Measurements from ENCODE around the gene PDE4B.
"Not testable (repeated sequence)": the region's sequence is repeated elsewhere in the genome, so short reads cannot be mapped to it uniquely, and the experiment has no call there.

PDE4B gene

DNA sequence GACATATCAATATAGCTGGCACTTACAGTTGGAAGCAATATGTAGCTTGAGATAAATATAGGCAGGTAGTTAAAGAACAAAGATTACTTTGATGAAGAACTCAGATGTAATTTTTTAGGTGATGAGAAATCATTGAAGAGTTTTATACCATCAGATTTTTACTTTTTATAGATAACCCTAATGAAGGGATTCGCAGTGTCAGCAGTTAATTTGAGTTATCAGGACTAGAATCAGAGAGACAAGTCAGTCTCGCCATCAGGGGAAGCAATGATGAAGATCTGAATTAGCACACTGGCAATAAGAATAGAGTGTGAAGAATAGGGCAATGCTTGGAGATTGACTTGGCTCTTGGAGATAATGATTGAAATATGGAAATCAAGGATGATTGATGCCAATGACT, 342.5 kb downstream of the PDE4B start:
- DNase-seq (ENCODE audit: low read depth): no peak

DNA sequence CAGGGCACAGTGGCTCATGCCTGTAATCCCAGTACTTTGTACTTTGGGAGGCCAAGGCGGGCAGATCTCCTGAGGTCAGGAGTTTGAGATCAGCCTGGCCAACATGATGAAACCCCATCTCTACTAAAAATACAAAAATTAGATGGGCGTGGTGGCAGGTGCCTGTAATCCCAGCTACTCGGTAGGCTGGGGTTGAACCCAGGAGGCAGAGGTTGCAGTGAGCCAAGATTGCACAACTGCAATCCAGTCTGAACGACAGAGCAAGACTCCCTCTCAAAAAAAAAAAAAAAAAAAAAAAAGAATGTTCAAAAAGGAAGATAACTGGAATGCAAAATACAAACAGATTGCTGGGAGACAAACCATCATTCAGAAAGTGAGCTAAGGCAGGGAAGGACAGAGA, 343.7 kb downstream of the PDE4B start:
- DNase-seq (ENCODE audit: low read depth): not testable (repeated sequence)

DNA sequence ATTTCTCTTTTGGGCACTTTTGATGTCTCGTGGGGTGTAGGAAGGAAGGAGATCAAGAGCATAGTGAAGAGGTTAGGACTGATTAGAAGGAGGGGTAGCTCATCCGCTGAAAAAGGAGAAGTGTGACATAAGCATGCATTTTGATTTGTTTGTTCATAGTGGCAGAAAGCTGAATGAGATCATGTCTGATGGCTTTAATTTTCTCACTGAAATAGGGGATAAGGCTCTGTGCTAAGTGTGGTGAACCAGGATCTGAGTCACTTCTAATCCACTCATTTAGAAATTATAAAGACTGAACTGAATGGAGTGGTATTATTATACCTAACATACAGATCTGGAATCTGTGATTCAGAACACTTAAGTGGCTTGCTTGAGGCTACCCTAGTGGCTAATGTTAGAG, 344.5 kb downstream of the PDE4B start:
- no peak for DNase-seq (ENCODE audit: low read depth)

DNA sequence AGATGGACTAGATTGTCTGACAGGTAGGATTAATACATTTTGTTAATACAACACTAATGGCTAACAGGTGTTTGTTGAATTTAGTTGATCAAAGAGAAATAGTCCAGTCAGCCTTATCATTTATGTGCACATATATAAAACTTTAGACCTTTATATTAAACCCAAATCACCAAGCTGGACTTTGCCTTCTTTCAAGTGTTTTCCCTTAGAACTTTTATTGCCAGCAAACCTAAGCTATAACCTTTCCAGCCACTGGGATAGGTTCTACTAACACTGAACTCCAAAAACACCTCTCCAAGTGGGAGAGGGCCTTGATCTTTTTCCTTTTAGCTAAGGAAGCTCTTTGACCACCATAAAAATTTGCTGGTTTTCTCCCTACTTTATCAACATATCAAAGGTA, 345.9 kb downstream of the PDE4B start:
- DNase-seq (ENCODE audit: low read depth): no peak

DNA sequence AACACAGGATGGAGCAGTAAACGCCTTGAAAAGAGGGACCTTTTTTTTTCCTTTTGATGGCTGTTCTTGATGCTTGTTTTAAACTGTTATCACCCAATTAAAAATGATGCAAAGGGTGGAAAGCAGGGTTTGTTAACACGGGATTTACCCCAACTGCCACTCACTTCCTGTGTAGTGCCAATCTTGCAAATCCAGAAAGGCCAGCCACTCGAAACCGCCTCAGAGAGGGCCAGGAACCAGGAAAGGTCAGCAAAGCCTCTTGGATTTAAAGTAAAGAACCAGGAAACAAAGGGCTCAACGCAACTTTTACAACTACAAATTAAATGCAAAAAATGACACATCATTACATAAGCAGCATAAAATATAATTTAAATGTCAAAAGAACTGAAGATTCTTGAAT, 347.4 kb downstream of the PDE4B start:
- no peak for DNase-seq (ENCODE audit: low read depth)

DNA sequence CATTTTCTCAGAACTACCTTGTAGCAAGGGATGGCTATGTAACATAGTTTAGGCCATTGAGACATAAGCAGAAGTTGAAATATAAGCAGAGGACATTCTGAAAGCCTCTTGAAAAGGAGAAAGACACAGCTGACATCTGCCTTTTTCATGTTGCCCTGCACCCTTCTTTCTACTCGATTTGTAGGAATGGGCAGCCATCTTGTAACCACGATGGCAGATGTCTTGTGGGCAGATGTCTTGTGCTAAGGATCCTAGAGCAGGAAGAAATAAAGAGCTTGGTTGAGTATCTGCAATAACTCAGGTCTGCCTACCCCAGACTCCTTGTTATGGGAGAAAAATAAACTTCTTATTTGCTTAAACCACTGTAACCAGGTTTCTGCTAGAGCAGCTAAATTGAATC, 351.0 kb downstream of the PDE4B start:
- no peak for DNase-seq (ENCODE audit: low read depth)

DNA sequence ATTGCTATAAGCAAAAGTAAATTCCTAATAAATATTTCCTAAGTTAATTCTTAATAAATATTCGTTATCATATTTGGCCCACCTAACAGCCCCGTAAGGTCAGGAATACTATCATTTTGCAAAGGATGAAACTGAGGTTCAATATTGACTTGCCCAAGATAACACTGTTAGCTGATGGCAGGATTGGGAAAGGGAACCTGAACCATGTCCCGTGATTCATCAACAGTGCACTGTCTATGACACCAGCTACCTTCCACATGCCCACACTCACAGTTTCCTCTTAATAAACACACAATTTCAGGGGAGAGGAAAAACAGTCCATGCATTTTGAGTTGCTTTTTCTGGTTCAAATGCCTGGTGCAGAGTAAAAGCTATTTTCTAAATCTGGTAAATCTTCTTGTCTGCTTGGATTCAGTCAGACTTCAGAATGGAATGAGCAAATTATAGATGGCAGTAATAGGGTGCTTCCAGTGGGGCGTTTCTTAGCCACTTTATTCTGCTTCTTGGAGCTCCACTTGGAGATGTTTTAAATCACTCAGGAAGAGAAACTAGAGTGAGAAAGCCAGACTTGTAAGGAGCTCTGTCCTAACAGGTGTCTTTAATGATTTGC, 354.6 kb downstream of the PDE4B start:
- no peak for DNase-seq (ENCODE audit: low read depth)

DNA sequence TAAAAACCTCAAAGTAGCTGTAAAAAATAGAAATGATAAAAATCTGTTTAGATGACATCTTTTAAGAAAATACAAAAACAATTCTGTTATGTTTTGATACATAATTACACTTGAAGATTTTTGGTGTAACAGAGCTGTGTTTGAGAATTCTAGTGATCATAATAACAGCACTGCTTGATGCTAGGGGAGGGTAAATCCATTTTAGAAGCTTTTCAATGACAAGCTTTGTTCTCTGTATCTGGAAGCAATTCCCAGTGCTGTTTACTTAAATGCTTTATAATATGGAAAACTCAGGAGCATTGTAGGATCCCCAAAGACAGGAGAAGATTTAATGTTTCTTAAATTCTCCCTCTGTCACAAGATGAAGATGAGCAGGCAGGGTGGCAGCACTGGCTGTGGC, 359.3 kb downstream of the PDE4B start:
- no peak for DNase-seq (ENCODE audit: low read depth)

DNA sequence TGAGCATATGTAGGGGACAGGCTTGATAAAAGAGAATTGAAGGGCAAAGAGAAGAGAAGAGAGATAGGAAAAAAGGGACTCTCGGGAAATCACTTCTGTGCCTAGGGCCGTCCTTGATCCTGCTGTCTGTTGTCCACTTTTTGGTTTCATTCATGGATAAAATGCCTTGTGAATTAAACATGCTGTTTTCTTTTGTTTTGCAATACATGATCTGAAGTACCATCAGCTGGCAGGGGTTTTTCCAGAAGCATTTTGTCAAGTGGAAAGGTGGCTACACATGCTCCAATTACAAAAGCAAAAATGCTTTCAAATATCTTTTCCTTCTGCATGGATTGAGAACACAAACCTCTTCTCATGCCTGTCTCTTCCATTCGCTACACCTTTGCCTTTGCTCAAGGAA, 361.7 kb downstream of the PDE4B start:
- DNase-seq (ENCODE audit: low read depth): no peak

DNA sequence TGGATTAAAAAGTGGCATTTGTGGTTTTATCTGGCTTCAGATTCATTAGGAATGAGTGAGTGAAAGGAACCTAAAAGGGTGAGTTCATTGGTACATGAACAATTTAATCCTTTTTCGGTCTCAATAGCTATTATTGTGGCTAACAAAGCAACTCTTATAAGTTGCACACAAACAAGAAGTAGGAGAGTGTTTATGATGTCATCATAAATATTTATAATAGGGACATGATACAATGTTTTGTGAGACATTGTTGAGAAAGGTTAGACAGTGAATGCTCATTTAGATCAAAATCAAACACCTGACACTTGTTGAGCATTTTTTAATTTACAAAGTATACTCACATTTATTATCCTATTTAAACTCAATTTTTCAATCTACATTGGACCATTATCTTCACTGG, 363.4 kb downstream of the PDE4B start:
- no peak for DNase-seq (ENCODE audit: low read depth)

DNA sequence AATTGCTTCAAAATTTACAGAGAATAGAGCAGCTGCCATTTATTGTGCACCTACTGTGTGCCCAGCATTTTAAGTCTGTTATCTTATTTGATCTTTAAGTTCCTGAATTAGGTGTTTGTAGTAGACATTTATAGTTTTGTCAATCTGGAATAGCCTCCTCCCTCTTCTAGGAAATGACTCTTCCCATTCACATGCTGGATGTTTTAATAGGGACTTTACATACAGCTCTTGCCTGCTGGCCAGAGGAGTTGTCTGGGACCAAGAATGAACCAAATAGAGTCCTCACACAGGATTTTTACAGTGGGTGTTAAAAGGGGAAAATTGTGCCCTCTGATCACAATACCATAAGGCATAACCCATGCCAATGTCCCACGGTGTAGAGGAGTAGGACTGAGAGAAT, 367.1 kb downstream of the PDE4B start:
- DNase-seq (ENCODE audit: low read depth): no peak

DNA sequence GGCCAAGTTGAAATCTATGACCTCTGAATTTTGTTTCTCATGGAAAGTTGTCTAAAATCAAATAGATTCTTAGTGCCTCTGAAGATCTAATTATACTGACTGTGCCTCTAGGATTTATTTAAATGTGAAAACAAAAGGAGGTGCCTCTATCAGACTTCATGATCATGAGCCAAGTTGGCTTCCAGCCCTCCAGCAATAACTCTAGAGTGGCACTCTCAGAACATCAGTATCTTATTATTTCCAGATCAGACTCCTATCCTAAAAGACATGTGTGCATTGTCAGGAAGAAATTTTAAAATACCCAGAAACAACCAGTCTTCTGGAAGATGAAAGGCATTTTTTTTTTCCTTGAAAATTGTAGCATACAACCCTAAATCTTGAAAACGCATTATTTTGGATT, 368.0 kb downstream of the PDE4B start:
- DNase-seq (ENCODE audit: low read depth): no peak

DNA sequence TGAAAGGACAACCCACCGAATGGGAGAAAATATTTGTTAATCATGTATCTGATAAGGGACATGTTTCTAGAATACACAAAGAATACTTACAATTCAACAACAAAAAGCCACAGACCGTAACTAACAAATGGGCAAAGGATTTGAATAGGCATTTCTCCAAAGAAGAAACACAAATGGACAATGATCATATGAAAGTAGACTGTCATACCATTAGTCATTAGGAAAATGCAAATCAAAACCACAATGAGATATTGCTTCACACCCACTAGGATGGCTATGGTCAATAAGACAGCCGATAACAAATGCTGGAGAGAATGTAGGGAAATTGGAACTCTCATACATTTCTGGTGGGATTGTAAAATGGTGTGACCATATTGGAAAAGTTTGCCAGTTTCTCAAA, 374.1 kb downstream of the PDE4B start:
- no peak for DNase-seq (ENCODE audit: low read depth)

DNA sequence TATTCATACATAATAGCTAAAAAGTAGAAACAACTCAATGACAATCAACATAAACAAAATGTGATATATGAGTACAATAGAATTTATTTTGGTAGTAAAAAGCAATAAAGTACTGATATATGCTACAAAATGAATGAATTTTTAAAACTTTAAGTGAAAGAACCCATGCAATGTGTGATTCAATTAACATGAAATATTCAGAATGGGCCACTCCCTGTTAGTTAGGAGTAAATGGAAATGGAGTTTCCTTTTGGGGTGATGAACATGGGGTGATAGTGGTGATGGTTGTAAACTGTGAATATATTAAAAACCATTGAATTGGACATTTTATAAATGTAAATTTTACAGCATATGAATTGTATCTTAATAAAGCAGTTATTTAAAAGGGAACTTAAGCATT, 374.6 kb downstream of the PDE4B start:
- no peak for DNase-seq (ENCODE audit: low read depth)

DNA sequence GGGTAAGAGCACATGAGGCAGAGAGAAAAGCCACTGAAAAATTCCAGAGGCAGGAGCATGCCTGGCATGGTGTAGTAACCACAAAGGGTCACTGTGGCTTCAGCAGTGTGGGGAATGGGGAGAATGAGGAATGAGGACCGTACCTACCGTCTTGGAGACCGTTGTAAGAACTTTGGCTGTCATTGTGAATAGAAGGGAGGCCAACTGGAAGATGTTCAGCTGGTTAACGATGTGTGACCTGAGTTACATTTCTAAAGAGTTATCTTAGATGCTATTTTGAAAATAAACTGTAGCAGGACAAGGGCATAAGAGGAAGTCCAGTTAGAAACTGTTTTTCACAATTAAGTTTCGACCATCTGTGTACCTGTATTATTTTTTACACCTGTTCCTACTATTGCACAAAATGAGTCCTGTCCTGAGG, 375.8 kb downstream of the PDE4B start:
- DNase-seq (ENCODE audit: low read depth): no peak

DNA sequence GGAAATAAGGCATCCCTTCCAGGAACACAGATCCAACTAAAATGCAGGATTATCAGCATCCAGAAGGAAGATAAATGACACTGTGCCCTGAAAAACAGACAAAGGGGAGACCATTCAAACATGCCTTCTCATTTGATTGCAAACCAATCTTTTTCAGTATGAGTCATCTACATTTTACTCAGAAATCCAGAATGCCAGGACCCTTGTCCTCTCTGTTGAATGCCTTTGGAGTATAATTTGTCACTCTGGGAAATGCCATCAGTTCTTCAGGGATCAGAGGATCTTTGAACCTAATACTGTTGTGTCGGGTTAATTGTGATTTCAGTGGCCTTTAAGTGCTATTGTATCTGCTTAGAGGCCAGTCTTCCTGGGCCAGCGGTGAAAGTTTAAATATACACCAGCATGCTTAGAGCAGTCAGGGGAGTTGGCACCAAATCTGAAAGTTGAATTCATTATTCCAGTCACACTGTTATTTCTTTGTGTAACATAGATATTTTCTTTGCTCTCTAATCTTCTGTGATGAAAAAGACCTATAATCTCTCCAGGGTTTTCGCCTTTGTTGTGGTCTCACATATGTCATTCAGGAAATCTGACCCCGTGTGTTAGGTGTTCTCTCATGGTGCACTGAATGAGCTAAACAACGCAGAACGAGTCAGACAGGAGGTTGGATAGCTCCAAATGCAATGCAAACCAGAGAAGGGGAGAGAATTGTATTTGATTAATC, 376.4 kb downstream of the PDE4B start:
- no peak for DNase-seq (ENCODE audit: low read depth)

DNA sequence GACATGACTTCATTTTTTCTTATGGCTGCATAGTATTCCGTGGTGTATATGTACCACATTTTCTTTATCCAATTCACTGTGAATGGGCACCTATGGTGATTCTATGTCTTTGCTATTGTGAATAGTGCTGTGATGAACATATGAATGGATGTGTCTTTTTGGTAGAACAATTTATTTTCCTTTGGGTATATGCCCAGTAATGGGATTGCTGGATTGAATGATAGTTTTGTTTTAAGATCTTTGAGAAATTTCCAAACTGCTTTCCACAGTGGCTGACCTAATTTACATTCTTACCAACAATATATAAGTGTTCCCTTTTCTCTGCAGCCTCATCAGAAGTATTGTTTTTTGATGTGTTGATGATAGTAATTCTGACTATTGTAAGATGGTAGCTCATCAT, 379.6 kb downstream of the PDE4B start:
- DNase-seq (ENCODE audit: low read depth): no peak

DNA sequence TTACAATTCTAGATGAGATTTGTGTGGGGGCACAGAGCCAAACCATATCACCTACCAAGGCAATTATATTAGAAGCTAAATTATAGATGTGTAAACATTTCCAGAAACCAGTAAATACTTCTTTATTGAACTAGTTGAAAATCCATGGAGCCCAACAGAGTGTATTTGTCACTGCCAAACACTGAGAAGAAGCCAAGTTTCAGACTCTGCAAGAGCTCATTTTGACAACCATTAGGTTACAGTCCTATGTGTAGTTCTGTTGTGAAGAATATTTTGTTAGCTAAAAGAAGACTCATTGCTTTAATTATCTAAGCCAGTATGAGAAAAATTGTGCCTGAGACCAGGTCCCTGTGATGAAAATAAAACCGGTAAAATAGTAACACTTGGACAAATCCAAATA, 382.4 kb downstream of the PDE4B start:
- no peak for DNase-seq (ENCODE audit: low read depth)

DNA sequence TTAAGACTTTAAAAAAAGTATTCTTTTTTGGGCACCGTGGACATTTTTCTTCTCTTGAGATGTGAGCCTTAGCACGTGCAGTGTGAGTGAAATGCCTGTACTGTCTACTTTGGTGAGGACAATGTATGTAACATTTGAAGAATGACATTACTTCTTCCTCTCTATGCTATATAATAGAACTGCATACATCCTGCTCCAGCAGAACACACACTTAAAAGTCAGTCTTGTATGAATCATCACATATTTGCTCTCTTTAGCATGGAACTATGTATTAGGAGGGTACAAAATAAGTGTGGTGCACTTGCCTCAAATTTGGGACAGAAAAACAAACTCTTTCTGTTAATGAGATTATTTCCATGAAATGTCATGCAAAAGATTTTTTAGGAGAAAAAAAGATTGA, 382.9 kb downstream of the PDE4B start:
- DNase-seq (ENCODE audit: low read depth): no peak

DNA sequence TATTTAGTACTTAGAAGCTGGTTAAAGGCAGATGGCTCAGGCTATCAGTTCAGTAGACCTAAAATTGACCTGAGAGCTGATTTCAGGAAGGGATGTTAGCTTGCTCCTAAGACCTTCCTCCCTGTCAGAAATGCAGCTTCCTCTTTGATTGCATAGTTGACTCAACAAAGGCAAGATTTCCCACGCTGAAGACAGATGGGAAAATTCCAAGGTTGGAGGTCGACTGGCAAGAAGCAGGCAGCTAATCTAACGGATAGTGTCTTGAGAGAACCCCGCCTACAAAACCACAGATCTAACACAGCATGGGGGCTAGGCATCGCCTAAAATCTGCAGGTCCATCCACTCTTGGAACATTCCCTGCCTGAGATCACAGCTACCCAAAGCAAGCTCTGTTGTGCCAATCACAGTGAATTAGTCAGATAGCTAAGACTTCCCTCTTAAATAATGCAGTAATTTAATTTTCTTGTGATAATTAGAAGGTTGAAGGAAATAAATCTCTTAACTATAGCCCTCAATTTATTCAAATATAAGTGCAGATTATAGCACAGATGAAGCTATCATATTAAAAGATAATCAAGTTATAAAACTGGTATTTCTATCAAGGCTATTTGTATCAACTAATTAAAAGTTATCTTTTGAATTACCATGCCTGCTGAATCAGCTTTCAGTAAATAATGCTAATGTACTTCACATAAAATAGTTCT, 383.5 kb downstream of the PDE4B start:
- no peak for DNase-seq (ENCODE audit: low read depth)

DNA sequence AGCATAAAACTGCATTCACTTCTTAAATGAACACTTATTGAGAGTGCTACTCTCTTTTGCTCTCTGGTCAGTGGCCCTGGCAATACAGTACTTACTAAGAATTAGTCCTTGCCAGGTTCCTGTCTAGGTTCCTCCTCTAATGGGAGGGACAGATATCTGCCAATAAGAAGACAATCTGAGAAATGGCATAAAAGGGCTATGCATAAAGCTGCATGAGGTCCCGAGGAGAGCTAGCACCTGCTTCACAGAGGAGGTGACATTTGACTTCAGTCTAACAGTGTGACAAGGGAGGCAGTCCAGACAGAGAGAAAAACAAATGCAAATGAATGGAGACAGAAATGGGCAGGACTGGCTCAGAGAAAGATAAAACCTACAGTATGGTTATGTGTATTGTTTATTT, 384.1 kb downstream of the PDE4B start:
- no peak for DNase-seq (ENCODE audit: low read depth)

DNA sequence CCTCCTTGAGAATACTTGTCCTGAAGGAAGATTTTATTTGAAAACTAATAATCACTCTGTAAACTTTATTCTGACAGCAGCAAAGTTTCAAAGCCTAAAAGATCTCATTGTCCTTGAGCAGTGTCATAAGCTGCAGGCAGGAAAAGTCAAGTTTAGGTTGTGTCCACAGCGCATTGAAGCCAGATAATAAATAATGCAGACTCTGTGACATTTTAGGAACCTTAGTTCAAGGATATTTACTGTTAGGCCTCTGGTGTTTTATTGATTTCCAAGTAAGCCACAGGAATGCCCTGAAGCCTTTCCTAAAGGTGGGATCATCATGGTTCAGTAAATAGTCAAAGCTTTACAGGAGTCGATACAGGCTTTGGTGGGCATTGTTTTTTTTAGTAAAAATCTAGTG, 384.8 kb downstream of the PDE4B start:
- DNase-seq (ENCODE audit: low read depth): no peak

DNA sequence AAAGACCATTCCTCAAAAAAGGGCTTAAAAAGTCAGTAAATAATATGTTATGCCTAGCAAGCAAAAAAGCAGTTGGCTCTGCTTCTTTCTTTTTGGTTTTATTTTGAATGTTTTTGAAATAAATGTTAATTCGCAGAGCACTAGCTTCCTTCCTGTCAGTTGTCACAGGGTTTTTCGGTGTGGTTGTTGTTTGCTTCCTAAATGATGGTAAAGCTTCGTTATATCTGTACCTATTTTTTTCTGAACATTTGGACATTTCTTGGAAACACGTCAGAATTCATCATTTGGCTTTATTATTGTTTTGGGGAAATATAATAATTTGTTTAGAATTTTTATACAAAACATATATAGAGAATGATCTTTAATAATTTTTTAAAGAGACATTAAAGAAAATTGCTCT, 389.3 kb downstream of the PDE4B start:
- no peak for DNase-seq (ENCODE audit: low read depth)

Data from CMK (cell line).